Prostate gland (tissue), 2 donors: ENCODE results near the gene MSRB2.
A peak's percentile ranks its signal among the peaks of the same experiment; 100 is the strongest.

Source experiments
- CTCF ChIP-seq, 4 experiments: fragments of 200-600 bp in 2 of 4; fragments of 450-650 bp in 2 of 4; sonication (generic) in 2 of 4; IDR thresholded peaks; 1 replicate in 3 of 4; 2 replicates in 1 of 4; pipeline ENCODE4 v1.5.1; 2016 to 2019; ENCODE audit warnings: antibody characterized with exemption in 4 of 4, mild to moderate bottlenecking in 2 of 4, moderate library complexity in 2 of 4
- POLR2A ChIP-seq: fragments of 450-650 bp; IDR thresholded peaks from one replicate; pipeline ENCODE4 v1.6.1; 2016; ENCODE audit warnings: antibody characterized with exemption, mild to moderate bottlenecking

GRCh38 chr10:23067939-23068775 is 27.2 kb upstream of the MSRB2 start:
- TF ChIP-seq CTCF (IDR thresholded peaks at IDR 0.05) (peak; percentile 44 to 73 (median 65)), POLR2A (no peak)
